ENCODE measurements around the gene DLG2.
"Not testable (repeated sequence)": the region's sequence is repeated elsewhere in the genome, so short reads cannot be mapped to it uniquely, and the experiment has no call there.

DLG2 gene

GRCh38 chr11:85647604-85648299 lies 20.6 kb upstream of the DLG2 start, which contains the start of gene TMEM126A:
TSS of gene TMEM126A (plus strand) at chr11:85647967. CDS start at chr11:85650256, 2,289 bp downstream.
- FAIRE-seq (peak; percentile 98), DNase-seq (ENCODE audit: insufficient read length, low spot score) (peak; percentile 60)
- TF ChIP-seq POU2F2 (IDR thresholded peaks at IDR 0.05; ENCODE audit: low read depth, low read length) (no peak; the same call in 1 of the 2 replicates), SPI1 (IDR thresholded peaks at IDR 0.05; ENCODE audit: low read depth, low read length) (no peak), POLR2AphosphoS5 (IDR thresholded peaks at IDR 0.05; ENCODE audit: low read depth, low read length) (peak; percentile 96), POLR2A (IDR thresholded peaks at IDR 0.05; ENCODE audit: low read depth, low read length) (peak; percentile 97), TAF1 (IDR thresholded peaks at IDR 0.05; ENCODE audit: low read depth, low read length) (peak; percentile 88), PAX5 (IDR thresholded peaks at IDR 0.05; ENCODE audit: insufficient read depth, low read length, severe bottlenecking) (no peak)

DNA sequence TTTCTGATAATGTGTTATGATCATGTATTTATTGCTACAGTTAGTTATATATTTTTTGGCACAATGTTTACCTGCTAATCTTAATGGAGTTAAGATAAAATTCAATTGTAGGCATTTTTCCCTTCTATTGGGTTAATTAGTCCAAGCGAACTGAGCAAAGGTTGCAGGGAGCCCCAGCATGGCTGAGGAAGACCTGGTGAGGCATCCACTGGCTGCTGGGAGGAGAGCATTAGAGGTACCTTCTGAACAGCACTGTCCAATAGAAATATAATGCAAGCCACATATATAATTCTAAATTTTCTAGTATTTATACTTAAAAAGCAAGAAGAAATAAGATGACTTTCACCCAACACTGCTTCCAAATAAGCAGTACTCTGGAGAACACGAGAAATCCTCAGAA lies 19.9 kb upstream of the DLG2 start:
- FAIRE-seq = no peak
- no peak for DNase-seq (ENCODE audit: insufficient read length, low spot score)

GRCh38 chr11:85643191-85643614 lies 16.1 kb upstream of the DLG2 start:
- DNase-seq (ENCODE audit: insufficient read length, low spot score) (no peak), FAIRE-seq (no peak)
- no peak for TF ChIP-seq POLR2A (IDR thresholded peaks at IDR 0.05; ENCODE audit: low read depth, low read length)
- no peak for TF ChIP-seq POU2F2 (IDR thresholded peaks at IDR 0.05; ENCODE audit: low read depth, low read length)
- no peak for TF ChIP-seq POLR2AphosphoS5 (IDR thresholded peaks at IDR 0.05; ENCODE audit: low read depth, low read length)
- no peak for TF ChIP-seq SPI1 (IDR thresholded peaks at IDR 0.05; ENCODE audit: low read depth, low read length)
- TF ChIP-seq TAF1 (IDR thresholded peaks at IDR 0.05; ENCODE audit: low read depth, low read length) = no peak
- no peak for TF ChIP-seq PAX5 (IDR thresholded peaks at IDR 0.05; ENCODE audit: insufficient read depth, low read length, severe bottlenecking)

More for the DNA sequence above, 19.9 kb upstream of the DLG2 start:
- TF ChIP-seq POLR2AphosphoS5 (IDR thresholded peaks at IDR 0.05; ENCODE audit: low read depth, low read length) (no peak), PAX5 (IDR thresholded peaks at IDR 0.05; ENCODE audit: insufficient read depth, low read length, severe bottlenecking) (no peak)

DNA sequence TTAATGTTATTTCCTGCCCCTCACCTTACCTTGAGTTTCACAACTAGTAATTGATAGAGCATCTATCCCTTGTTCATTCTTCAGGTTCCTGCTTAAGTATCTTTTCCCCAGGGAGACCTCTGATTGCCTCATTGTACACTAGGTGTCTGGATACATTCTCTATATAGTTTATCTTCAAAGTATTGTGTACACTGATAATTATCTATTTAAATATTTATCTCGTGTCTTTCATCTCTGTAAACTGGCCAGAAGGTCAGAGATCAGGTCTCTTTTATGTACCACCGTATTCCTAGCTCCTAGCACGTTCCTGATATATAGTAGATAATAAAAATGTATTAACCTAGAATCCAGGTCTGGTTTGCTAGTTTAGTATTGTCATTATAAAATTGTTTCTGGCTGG lies 7.6 kb upstream of the DLG2 start:
- DNase-seq (ENCODE audit: insufficient read length, low spot score) = no peak
- no peak for FAIRE-seq
- TF ChIP-seq POU2F2 (IDR thresholded peaks at IDR 0.05; ENCODE audit: low read depth, low read length) = no peak
- TF ChIP-seq POLR2AphosphoS5 (IDR thresholded peaks at IDR 0.05; ENCODE audit: low read depth, low read length) = no peak
- no peak for TF ChIP-seq TAF1 (IDR thresholded peaks at IDR 0.05; ENCODE audit: low read depth, low read length)
- no peak for TF ChIP-seq POLR2A (IDR thresholded peaks at IDR 0.05; ENCODE audit: low read depth, low read length)
- no peak for TF ChIP-seq SPI1 (IDR thresholded peaks at IDR 0.05; ENCODE audit: low read depth, low read length)
- no peak for TF ChIP-seq PAX5 (IDR thresholded peaks at IDR 0.05; ENCODE audit: insufficient read depth, low read length, severe bottlenecking)

GRCh38 chr11:85628771-85629341 lies 1.7 kb upstream of the DLG2 start:
- no peak for DNase-seq (ENCODE audit: insufficient read length, low spot score)
- FAIRE-seq = no peak
- TF ChIP-seq POLR2AphosphoS5 (IDR thresholded peaks at IDR 0.05; ENCODE audit: low read depth, low read length) = no peak
- TF ChIP-seq TAF1 (IDR thresholded peaks at IDR 0.05; ENCODE audit: low read depth, low read length) = 0 out of 2 replicates have a peak, but pooled peaks have one; percentile 12
- no peak for TF ChIP-seq SPI1 (IDR thresholded peaks at IDR 0.05; ENCODE audit: low read depth, low read length)
- TF ChIP-seq POU2F2 (IDR thresholded peaks at IDR 0.05; ENCODE audit: low read depth, low read length) = no peak
- no peak for TF ChIP-seq POLR2A (IDR thresholded peaks at IDR 0.05; ENCODE audit: low read depth, low read length)
- TF ChIP-seq PAX5 (IDR thresholded peaks at IDR 0.05; ENCODE audit: insufficient read depth, low read length, severe bottlenecking) = no peak

- peak; percentile 58; the same call in 1 of the 2 replicates for TF ChIP-seq POU2F2 (IDR thresholded peaks at IDR 0.05; ENCODE audit: low read depth, low read length)
- peak; percentile 93 for TF ChIP-seq POLR2AphosphoS5 (IDR thresholded peaks at IDR 0.05; ENCODE audit: low read depth, low read length)
- peak; percentile 76 for TF ChIP-seq PAX5 (IDR thresholded peaks at IDR 0.05; ENCODE audit: insufficient read depth, low read length, severe bottlenecking)
- peak; percentile 78 for TF ChIP-seq TAF1 (IDR thresholded peaks at IDR 0.05; ENCODE audit: low read depth, low read length)
- peak; percentile 41; the same call in 1 of the 2 replicates for TF ChIP-seq SPI1 (IDR thresholded peaks at IDR 0.05; ENCODE audit: low read depth, low read length)
- TF ChIP-seq POLR2A (IDR thresholded peaks at IDR 0.05; ENCODE audit: low read depth, low read length) = peak; percentile 94
- FAIRE-seq = peak; percentile 93
- DNase-seq (ENCODE audit: insufficient read length, low spot score) = peak; percentile 53
These were observed 1.0 kb upstream of the DLG2 start, which contains the start of gene TMEM126B for GRCh38 chr11:85627998-85628770. TSS of gene TMEM126B (plus strand) at chr11:85628593. CDS start at chr11:85628608, 15 bp downstream.

GRCh38 chr11:85626496-85626895 lies 648 bp downstream of the DLG2 start:
- no peak for DNase-seq (ENCODE audit: insufficient read length, low spot score)
- no peak for TF ChIP-seq PAX5 (IDR thresholded peaks at IDR 0.05; ENCODE audit: insufficient read depth, low read length, severe bottlenecking)
- TF ChIP-seq POLR2A (IDR thresholded peaks at IDR 0.05; ENCODE audit: low read depth, low read length) = no peak
- no peak for TF ChIP-seq POU2F2 (IDR thresholded peaks at IDR 0.05; ENCODE audit: low read depth, low read length)
- no peak for TF ChIP-seq POLR2AphosphoS5 (IDR thresholded peaks at IDR 0.05; ENCODE audit: low read depth, low read length)
- no peak for TF ChIP-seq SPI1 (IDR thresholded peaks at IDR 0.05; ENCODE audit: low read depth, low read length)
- no peak for FAIRE-seq

DNA sequence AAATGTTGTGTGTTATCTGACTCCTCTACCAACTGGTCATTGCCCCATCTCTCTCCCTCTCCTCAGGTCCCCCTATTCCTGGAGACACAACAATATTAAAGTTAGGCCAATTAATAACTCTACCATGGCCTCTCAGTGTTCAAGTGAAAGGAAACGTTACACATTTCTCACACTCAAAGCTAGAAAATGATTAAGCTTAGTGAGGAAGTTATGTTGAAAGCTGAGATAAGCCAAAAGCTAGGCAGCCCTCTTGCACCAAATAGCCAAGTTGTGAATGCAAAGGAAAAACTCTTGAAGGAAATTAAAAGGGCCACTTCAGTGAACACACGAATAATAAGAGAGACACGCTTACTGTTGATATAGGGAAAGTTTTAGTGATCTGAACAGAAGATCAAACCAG lies 6.9 kb downstream of the DLG2 start:
- FAIRE-seq (no peak), DNase-seq (ENCODE audit: insufficient read length, low spot score) (no peak)
- TF ChIP-seq PAX5 (IDR thresholded peaks at IDR 0.05; ENCODE audit: insufficient read depth, low read length, severe bottlenecking) (no peak), POLR2AphosphoS5 (IDR thresholded peaks at IDR 0.05; ENCODE audit: low read depth, low read length) (no peak), SPI1 (IDR thresholded peaks at IDR 0.05; ENCODE audit: low read depth, low read length) (no peak), POU2F2 (IDR thresholded peaks at IDR 0.05; ENCODE audit: low read depth, low read length) (no peak), POLR2A (IDR thresholded peaks at IDR 0.05; ENCODE audit: low read depth, low read length) (no peak), TAF1 (IDR thresholded peaks at IDR 0.05; ENCODE audit: low read depth, low read length) (no peak)

DNA sequence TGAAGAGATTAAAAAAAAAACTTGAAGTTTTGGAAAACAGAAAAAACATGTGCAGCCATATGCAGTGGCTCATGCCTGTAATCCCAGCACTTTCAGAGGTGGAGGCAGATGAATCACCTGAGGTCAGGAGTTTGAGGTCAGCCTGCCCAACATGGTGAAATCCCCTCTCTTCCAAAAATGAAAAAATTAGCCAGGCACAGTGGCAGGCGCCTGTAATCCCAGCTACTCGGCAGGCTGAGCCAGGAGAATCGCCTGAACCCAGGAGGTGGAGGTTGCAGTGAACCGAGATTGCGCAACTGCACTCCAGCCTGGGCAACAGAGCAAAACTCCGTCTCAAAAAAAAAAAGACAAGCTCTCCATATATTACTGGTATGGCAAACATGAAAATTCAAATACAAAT lies 7.6 kb downstream of the DLG2 start:
- FAIRE-seq (no peak), DNase-seq (ENCODE audit: insufficient read length, low spot score) (no peak)
- TF ChIP-seq TAF1 (IDR thresholded peaks at IDR 0.05; ENCODE audit: low read depth, low read length) (no peak), SPI1 (IDR thresholded peaks at IDR 0.05; ENCODE audit: low read depth, low read length) (no peak), PAX5 (IDR thresholded peaks at IDR 0.05; ENCODE audit: insufficient read depth, low read length, severe bottlenecking) (no peak), POLR2AphosphoS5 (IDR thresholded peaks at IDR 0.05; ENCODE audit: low read depth, low read length) (no peak), POU2F2 (IDR thresholded peaks at IDR 0.05; ENCODE audit: low read depth, low read length) (no peak), POLR2A (IDR thresholded peaks at IDR 0.05; ENCODE audit: low read depth, low read length) (no peak)

DNA sequence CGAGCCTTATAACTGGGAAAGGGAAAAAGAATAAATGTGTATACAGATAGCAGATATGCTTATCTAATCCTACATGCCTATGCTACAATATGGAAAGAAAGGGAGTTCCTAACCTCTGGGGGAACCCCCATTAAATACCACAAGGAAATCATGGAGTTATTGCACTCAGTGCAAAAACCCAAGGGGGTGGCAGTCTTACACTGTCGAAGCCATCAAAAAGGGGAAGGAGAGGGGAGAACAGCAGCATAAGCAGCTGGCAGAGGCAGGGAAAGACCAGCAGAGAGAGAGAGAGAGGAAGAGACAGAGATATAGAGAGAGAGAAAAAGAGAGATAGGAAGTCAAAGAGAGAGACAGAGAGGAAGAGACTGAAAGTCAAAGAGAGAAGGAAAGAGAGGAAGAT lies 15.5 kb downstream of the DLG2 start:
- FAIRE-seq; DNase-seq (ENCODE audit: insufficient read length, low spot score): not testable (repeated sequence)

DNA sequence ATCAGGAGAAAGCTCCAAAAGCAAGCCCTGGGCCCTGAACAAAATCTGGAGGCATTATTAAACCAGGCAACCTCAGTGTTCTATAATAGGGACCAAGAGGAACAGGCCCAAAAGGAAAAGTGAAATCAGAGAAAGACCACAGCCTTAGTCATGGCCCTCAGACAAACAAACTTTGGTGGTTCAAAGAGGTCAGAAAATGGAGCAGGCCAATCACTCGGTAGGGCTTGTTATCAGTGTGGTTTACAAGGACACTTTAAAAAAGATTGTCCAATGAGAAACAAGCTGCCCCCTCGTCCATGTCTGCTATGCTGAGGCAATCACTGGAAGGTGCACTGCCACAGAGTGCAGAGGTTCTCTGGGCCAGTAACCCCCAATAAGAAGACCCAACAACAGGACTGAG lies 17.9 kb downstream of the DLG2 start:
- DNase-seq (ENCODE audit: insufficient read length, low spot score); FAIRE-seq: not testable (repeated sequence)

DNA sequence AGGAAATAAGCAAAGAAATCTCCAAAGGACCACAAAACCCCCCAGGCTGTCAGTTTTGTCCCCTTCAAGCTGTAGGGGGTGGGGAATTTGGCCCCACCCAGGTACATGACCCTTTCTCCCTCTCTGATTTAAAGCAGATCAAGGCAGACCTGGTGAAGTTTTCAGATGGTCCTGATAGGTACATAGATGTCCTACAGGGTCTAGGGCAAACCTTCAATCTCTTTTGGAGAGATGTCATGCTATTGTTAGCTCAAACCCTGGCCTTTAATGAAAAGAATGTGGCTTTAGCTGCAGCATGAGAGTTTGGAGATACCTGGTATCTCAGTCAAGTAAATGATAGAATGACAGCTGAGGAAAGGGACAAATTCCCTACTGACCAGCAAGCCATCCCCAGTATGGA lies 18.5 kb downstream of the DLG2 start:
- FAIRE-seq; DNase-seq (ENCODE audit: insufficient read length, low spot score): not testable (repeated sequence)

DNA sequence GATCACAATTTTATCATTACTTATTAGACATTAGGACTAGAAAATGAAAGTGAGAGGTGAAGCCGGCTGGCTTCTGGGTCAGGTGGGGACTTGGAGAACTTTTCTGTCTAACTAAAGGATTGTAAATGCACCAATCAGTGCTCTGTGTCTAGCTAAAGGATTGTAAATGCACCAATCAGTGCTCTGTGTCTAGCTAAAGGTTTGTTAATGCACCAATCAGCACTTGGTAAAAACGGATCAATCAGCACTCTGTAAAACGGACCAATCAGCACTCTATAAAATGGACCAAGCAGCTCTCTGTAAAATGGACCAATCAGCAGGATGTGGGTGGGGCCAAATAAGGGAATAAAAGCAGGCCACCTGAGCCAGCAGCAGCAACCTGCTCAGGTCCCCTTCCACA lies 20.9 kb downstream of the DLG2 start:
- not testable (repeated sequence) for FAIRE-seq; DNase-seq (ENCODE audit: insufficient read length, low spot score)

All from GM12891 (cell line).